IMR-90 (cell line): ENCODE data around the gene TMPRSS2. TPM values are rescaled to one million over a fixed set of nuclear protein-coding genes. Genes with fewer than 3 reads are reported as not detected.

ENCODE experiments used
- ATAC-seq: fragments of 200-7000 bp; cut with Tn5 transposase; 2 replicates; pipeline ENCODE4 v1.9.1; 2020; ENCODE audit warnings: low read depth, mild to moderate bottlenecking, moderate library complexity
- BruUV-seq: library from RNA; stranded (reverse); fragments of 400-500 nt; replicated peaks from 2 replicates; lab custom pipeline; 2021; lab: Mats Ljungman, UMichigan
- CTCF ChIA-PET: fragments of 300-600 bp; formaldehyde crosslinking; extraction: SDS; loops from one replicate; lab custom pipeline; 2021; ENCODE audit warnings: antibody characterized with exemption; lab: Yijun Ruan, JAX
- POLR2A ChIA-PET: fragments of 300-600 bp; sonication (Branson Sonifier 250); formaldehyde crosslinking; loops from one replicate; lab custom pipeline; 2022; ENCODE audit warnings: antibody characterized with exemption; ENCODE audit not compliant: unreplicated experiment; lab: Charles Lee
- DNase-seq: peaks from one replicate; pipeline ENCODE4 v3.0.0; 2013
- H2AFZ ChIP-seq: replicated peaks from 2 replicates; pipeline ENCODE3; 2013; ENCODE audit warnings: low read length, mild to moderate bottlenecking; ENCODE audit not compliant: poor library complexity
- H2AK5ac ChIP-seq: 2 replicates; pipeline ENCODE4 v1.6.1; 2013; ENCODE audit warnings: low read depth, low read length, inconsistent platforms
- H2AK9ac ChIP-seq: replicated peaks from 2 replicates; pipeline ENCODE3; 2013; ENCODE audit warnings: mild to moderate bottlenecking, low read depth, low read length, moderate library complexity; ENCODE audit not compliant: poor library complexity
- H2BK120ac ChIP-seq: 2 replicates; pipeline ENCODE4 v1.6.1; 2013; ENCODE audit warnings: low read depth, low read length, inconsistent platforms
- H2BK15ac ChIP-seq: 3 replicates; pipeline ENCODE4 v1.6.1; 2013; ENCODE audit warnings: low read depth, low read length, inconsistent platforms
- H2BK20ac ChIP-seq: 2 replicates; pipeline ENCODE4 v1.6.1; 2013; ENCODE audit warnings: low read depth, mild to moderate bottlenecking, inconsistent platforms, low read length, moderate library complexity
- H2BK5ac ChIP-seq: 2 replicates; pipeline ENCODE4 v1.6.1; 2013; ENCODE audit warnings: mild to moderate bottlenecking, low read depth, low read length, inconsistent platforms; ENCODE audit not compliant: poor library complexity, severe bottlenecking
- H3K14ac ChIP-seq: replicated peaks from 2 replicates; pipeline ENCODE4 v1.6.1; 2013; ENCODE audit warnings: low read depth, low read length, inconsistent platforms
- H3K18ac ChIP-seq: 2 replicates; pipeline ENCODE4 v1.6.1; 2013; ENCODE audit warnings: low read depth, low read length, control low read depth
- H3K23ac ChIP-seq: 2 replicates; pipeline ENCODE4 v1.6.1; 2013; ENCODE audit warnings: low read depth, low read length, inconsistent platforms
- H3K27ac ChIP-seq: 2 replicates; pipeline ENCODE4 v1.5.1; 2013; ENCODE audit warnings: mild to moderate bottlenecking, control low read depth, low read length; ENCODE audit not compliant: insufficient read depth
- H3K27me3 ChIP-seq: 2 replicates; pipeline ENCODE4 v1.6.1; 2013; ENCODE audit warnings: low read length; ENCODE audit not compliant: control insufficient read depth, insufficient read depth
- H3K36me3 ChIP-seq: 2 replicates; pipeline ENCODE4 v1.6.1; 2013; ENCODE audit warnings: low read length, mixed read lengths; ENCODE audit not compliant: control insufficient read depth, insufficient read depth
- H3K4ac ChIP-seq: 2 replicates; pipeline ENCODE4 v1.6.1; 2013; ENCODE audit warnings: low read depth, low read length, inconsistent platforms
- H3K4me1 ChIP-seq: 2 replicates; pipeline ENCODE4 v1.6.1; 2013; ENCODE audit warnings: low read length, mixed read lengths; ENCODE audit not compliant: control insufficient read depth, insufficient read depth
- H3K4me2 ChIP-seq: 2 replicates; pipeline ENCODE4 v1.6.1; 2013; ENCODE audit warnings: low read depth, mild to moderate bottlenecking, control low read depth, low read length, moderate library complexity
- H3K4me3 ChIP-seq: 2 replicates; pipeline ENCODE4 v1.5.1; 2013; ENCODE audit warnings: low read depth, mild to moderate bottlenecking, control low read depth, low read length, moderate library complexity; ENCODE audit not compliant: insufficient read depth
- H3K56ac ChIP-seq: 2 replicates; pipeline ENCODE4 v1.6.1; 2013; ENCODE audit warnings: low read length, inconsistent platforms; ENCODE audit not compliant: insufficient read depth; ENCODE audit errors: extremely low read depth
- H3K79me1 ChIP-seq, 2 experiments: 2 replicates each; pipeline ENCODE4 v1.6.1; 2013; ENCODE audit warnings: low read length in 2 of 2, inconsistent platforms in 1 of 2, low read depth in 1 of 2
- H3K9ac ChIP-seq: 2 replicates; pipeline ENCODE4 v1.6.1; 2013; ENCODE audit warnings: low read depth, low read length, control low read depth
- H3K9me1 ChIP-seq: 2 replicates; pipeline ENCODE4 v1.6.1; 2013; ENCODE audit warnings: low read length, inconsistent platforms; ENCODE audit not compliant: insufficient read depth
- H3K9me3 ChIP-seq: 2 replicates; pipeline ENCODE4 v1.6.1; 2013; ENCODE audit warnings: low read length; ENCODE audit not compliant: control insufficient read depth, insufficient read depth
- H4K20me1 ChIP-seq: 2 replicates; pipeline ENCODE4 v1.6.1; 2013; ENCODE audit warnings: low read length, inconsistent platforms; ENCODE audit not compliant: insufficient read depth
- H4K5ac ChIP-seq: 2 replicates; pipeline ENCODE4 v1.6.1; 2013; ENCODE audit warnings: mild to moderate bottlenecking, low read depth, low read length, control low read depth
- H4K8ac ChIP-seq, 2 experiments: 2 replicates each; pipeline ENCODE4 v1.6.1; 2013; ENCODE audit warnings: low read depth in 2 of 2, low read length in 2 of 2, control low read depth in 1 of 2, inconsistent platforms in 1 of 2
- H4K91ac ChIP-seq: 2 replicates; pipeline ENCODE4 v1.6.1; 2013; ENCODE audit warnings: low read depth, low read length, inconsistent platforms; ENCODE audit not compliant: insufficient read depth
- BHLHE40 ChIP-seq: fragments of 150-350 bp; IDR thresholded peaks from 2 replicates; pipeline ENCODE4 v1.6.1; 2016; ENCODE audit warnings: mild to moderate bottlenecking, low read depth, low read length
- CHD1 ChIP-seq: IDR thresholded peaks from 2 replicates; pipeline ENCODE4 v1.6.1; 2012; ENCODE audit warnings: low read depth, low read length, improper control_type of control experiment
- ELK1 ChIP-seq: fragments of 150-350 bp; IDR thresholded peaks from 2 replicates; pipeline ENCODE4 v1.6.1; 2016; ENCODE audit warnings: low read depth, mild to moderate bottlenecking, low read length, moderate library complexity, borderline replicate concordance
- FOS ChIP-seq: fragments of 150-350 bp; IDR thresholded peaks from 2 replicates; pipeline ENCODE4 v1.6.1; 2016; ENCODE audit warnings: low read depth, low read length
- POLR2A ChIP-seq: IDR thresholded peaks from 2 replicates; pipeline ENCODE4 v1.6.1; 2012; ENCODE audit warnings: mild to moderate bottlenecking, low read depth, low read length
- RAD21 ChIP-seq: IDR thresholded peaks from 2 replicates; pipeline ENCODE4 v1.6.1; 2012; ENCODE audit warnings: low read length, improper control_type of control experiment
- RCOR1 ChIP-seq: IDR thresholded peaks from 2 replicates; pipeline ENCODE4 v1.6.1; 2012; ENCODE audit warnings: mild to moderate bottlenecking, low read length, improper control_type of control experiment; ENCODE audit not compliant: insufficient replicate concordance
- RFX5 ChIP-seq: IDR thresholded peaks from 2 replicates; pipeline ENCODE4 v1.8.0; 2012; ENCODE audit warnings: low read depth, mild to moderate bottlenecking, low read length, moderate library complexity
- SMC3 ChIP-seq: fragments of 150-350 bp; IDR thresholded peaks from 2 replicates; pipeline ENCODE4 v1.6.1; 2016; ENCODE audit warnings: low read depth, mild to moderate bottlenecking, antibody characterized with exemption, low read length, moderate library complexity
- WGBS, 2 experiments: methylation state at CpG; one replicate each; pipeline versions ENCODE4 v1.1.5 to v1.1.7; 2013; ENCODE audit warnings: missing lambda C conversion rate in 2 of 2; ENCODE audit not compliant: insufficient read length in 1 of 2; ENCODE audit errors: extremely low coverage in 2 of 2; 5-methylcytosine and 5-hydroxymethylcytosine counted together
- dilution Hi-C: fragments of 300-500 bp; cut with HindIII; formaldehyde crosslinking; loops from one replicate; pipeline ENCODE4 v1.14.3; 2018; ENCODE audit warnings: low sequenced_read_pairs; ENCODE audit not compliant: unreplicated experiment
- in situ Hi-C: fragments of 300-500 bp; cut with MboI; formaldehyde crosslinking; loops from 3 replicates; pipeline ENCODE4 v1.14.3; 2019; ENCODE audit warnings: low sequenced_read_pairs, inconsistent platforms, mixed read lengths
- intact Hi-C: fragments of 100-400 bp; cut with micrococcal nuclease; formaldehyde crosslinking; loops from 2 replicates; pipeline ENCODE4 v1.10.0; 2022
- polyA plus RNA-seq, 3 experiments: library from polyadenylated mRNA; depleted of rRNA; stranded (reverse); fragments of >200 nt; gene quantifications; 2 replicates each; pipeline ENCODE4 v1.2.3, GENCODE V29; 2012; ENCODE audit warnings: low replicate concordance in 1 of 3
- total RNA-seq: library from RNA; depleted of rRNA; stranded (reverse); fragments of >200 nt; gene quantifications from 2 replicates; pipeline ENCODE4 v1.2.3, GENCODE V29; 2012

Gene TMPRSS2
- total and polyA plus RNA-seq, 2 of the 4 experiments (the other 2 are of a cell fraction) = not detected

DNA sequence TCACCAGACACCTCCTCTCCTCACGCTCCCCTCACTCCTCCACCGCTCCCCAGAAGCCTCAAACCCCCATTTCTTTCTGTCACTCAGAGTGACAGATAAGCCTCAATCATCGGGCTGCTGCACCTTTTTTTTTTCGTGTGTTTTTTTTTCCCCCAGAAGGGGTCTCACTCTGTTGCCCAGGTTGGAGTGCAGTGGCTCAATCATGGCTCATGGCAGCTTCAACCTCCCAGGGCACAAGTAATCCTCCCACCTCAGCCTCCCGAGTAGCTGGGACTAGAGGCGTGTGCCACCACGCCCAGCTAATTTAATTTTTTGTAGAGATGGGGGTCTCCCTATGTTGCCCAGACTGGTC, 1.2 kb upstream of the TMPRSS2 start:
- Histone ChIP-seq H2AK5ac (no peak overlapping the region), H3K9me1 (no peaks in the 10 kb centered on the region), H2AK9ac (no peak overlapping the region), H2BK120ac (no peak overlapping the region), H3K23ac (no peak overlapping the region), H3K79me1 (no peaks in the 10 kb centered on the region), H3K18ac (no peak overlapping the region), H3K56ac (no peak overlapping the region), H3K14ac (no peak overlapping the region), H3K9ac (no peak overlapping the region), H3K27me3 (peaks cover 56% of the 10 kb centered on the region), H4K5ac (no peak overlapping the region), H2BK15ac (no peak overlapping the region), H3K36me3 (no peaks in the 10 kb centered on the region), H3K27ac (no peak overlapping the region), H4K8ac (no peak overlapping the region), H2BK5ac (no peak overlapping the region), H4K20me1 (no peaks in the 10 kb centered on the region), H3K4me3 (no peak overlapping the region), H3K4me1 (no peaks in the 10 kb centered on the region), H3K4ac (no peak overlapping the region), H4K91ac (no peak overlapping the region), H2AFZ (no peak overlapping the region), H2BK20ac (no peak overlapping the region), H3K4me2 (no peak overlapping the region), H3K9me3 (no peaks in the 10 kb centered on the region)
- CTCF ChIA-PET = no interaction called here
- intact Hi-C loops (no loop called here), dilution Hi-C loops (no loop called here), in situ Hi-C loops (no loop called here)
- POLR2A ChIA-PET = no interaction called here
- ATAC-seq = no peak
- no TSS peak for BruUV-seq
- TF ChIP-seq RFX5 (no peak), RAD21 (no peak), SMC3 (no peak), ELK1 (no peak), POLR2A (no peak), FOS (no peak), CHD1 (no peak), RCOR1 (no peak), BHLHE40 (no peak)
- WGBS, 2 experiments = 33% methylated on average over 2 of the region's 7 CpGs; no CpG with 5 or more reads in 1 of the 2 experiments
- no peak for DNase-seq
